ENCODE results near the gene BCL7C.

BCL7C gene

GRCh38 chr16:30921748-30922419 is 28.0 kb upstream of the BCL7C start:
- Histone ChIP-seq H3K9me3 (ENCODE audit: insufficient read depth, low read depth, low read length) (no peaks in the 10 kb centered on the region), H3K4me1 (ENCODE audit: insufficient read depth, low read length, poor library complexity, severe bottlenecking) (peaks cover 24% of the 10 kb centered on the region), H3K27me3 (ENCODE audit: insufficient read depth, low read length, poor library complexity, severe bottlenecking) (peaks cover 5% of the 10 kb centered on the region), H3F3A (ENCODE audit: low read depth) (no peaks in the 10 kb centered on the region), H3K9ac (ENCODE audit: low read depth, low read length, poor library complexity, severe bottlenecking) (peak overlapping the region; percentile 73), H2AFZ (ENCODE audit: low read length) (peak overlapping the region; percentile 81), H3K4me3 (ENCODE audit: low read length, poor library complexity, severe bottlenecking) (peak overlapping the region; percentile 82), H3K9me2 (replicated peaks; ENCODE audit: low read depth, low read length) (no peaks in the 10 kb centered on the region), H3K4me2 (ENCODE audit: low read depth, low read length, poor library complexity, severe bottlenecking) (peak overlapping the region; percentile 82), H3K79me2 (ENCODE audit: insufficient read depth, low read length) (peaks cover 35% of the 10 kb centered on the region), H4K20me1 (ENCODE audit: insufficient read depth, low read length, poor library complexity, severe bottlenecking) (peaks cover 14% of the 10 kb centered on the region), H3K36me3 (ENCODE audit: insufficient read depth, low read length) (no peaks in the 10 kb centered on the region)
- TF ChIP-seq, protein P1, sequence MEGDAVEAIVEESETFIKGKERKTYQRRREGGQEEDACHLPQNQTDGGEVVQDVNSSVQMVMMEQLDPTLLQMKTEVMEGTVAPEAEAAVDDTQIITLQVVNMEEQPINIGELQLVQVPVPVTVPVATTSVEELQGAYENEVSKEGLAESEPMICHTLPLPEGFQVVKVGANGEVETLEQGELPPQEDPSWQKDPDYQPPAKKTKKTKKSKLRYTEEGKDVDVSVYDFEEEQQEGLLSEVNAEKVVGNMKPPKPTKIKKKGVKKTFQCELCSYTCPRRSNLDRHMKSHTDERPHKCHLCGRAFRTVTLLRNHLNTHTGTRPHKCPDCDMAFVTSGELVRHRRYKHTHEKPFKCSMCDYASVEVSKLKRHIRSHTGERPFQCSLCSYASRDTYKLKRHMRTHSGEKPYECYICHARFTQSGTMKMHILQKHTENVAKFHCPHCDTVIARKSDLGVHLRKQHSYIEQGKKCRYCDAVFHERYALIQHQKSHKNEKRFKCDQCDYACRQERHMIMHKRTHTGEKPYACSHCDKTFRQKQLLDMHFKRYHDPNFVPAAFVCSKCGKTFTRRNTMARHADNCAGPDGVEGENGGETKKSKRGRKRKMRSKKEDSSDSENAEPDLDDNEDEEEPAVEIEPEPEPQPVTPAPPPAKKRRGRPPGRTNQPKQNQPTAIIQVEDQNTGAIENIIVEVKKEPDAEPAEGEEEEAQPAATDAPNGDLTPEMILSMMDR (conservative IDR thresholded peaks at IDR 0.05; ENCODE audit: low read length), result peak; percentile 92
- TF ChIP-seq EZH2phosphoT487 (IDR thresholded peaks at IDR 0.05; ENCODE audit: borderline replicate concordance), result no peak

GRCh38 chr16:30921459-30921747 is 27.5 kb upstream of the BCL7C start:
- no peak overlapping the region for H3K9ac ChIP-seq (ENCODE audit: low read depth, low read length, poor library complexity, severe bottlenecking)
- peaks cover 14% of the 10 kb centered on the region for H4K20me1 ChIP-seq (ENCODE audit: insufficient read depth, low read length, poor library complexity, severe bottlenecking)
- H3K79me2 ChIP-seq (ENCODE audit: insufficient read depth, low read length), result peaks cover 30% of the 10 kb centered on the region
- peak overlapping the region; percentile 82 for H3K4me2 ChIP-seq (ENCODE audit: low read depth, low read length, poor library complexity, severe bottlenecking)
- no peak for TF ChIP-seq EZH2phosphoT487 (IDR thresholded peaks at IDR 0.05; ENCODE audit: borderline replicate concordance)
- TF ChIP-seq, protein P1 (conservative IDR thresholded peaks at IDR 0.05; ENCODE audit: low read length), result no peak
- H3K4me3 ChIP-seq (ENCODE audit: low read length, poor library complexity, severe bottlenecking), result peak overlapping the region; percentile 82
- H3K27me3 ChIP-seq (ENCODE audit: insufficient read depth, low read length, poor library complexity, severe bottlenecking), result peaks cover 5% of the 10 kb centered on the region
- H3K9me2 ChIP-seq (replicated peaks; ENCODE audit: low read depth, low read length), result no peaks in the 10 kb centered on the region
- no peaks in the 10 kb centered on the region for H3K36me3 ChIP-seq (ENCODE audit: insufficient read depth, low read length)
- no peaks in the 10 kb centered on the region for H3F3A ChIP-seq (ENCODE audit: low read depth)
- H2AFZ ChIP-seq (ENCODE audit: low read length), result peak overlapping the region; percentile 40; the same call in 1 of the 2 replicates
- H3K4me1 ChIP-seq (ENCODE audit: insufficient read depth, low read length, poor library complexity, severe bottlenecking), result peaks cover 19% of the 10 kb centered on the region
- H3K9me3 ChIP-seq (ENCODE audit: insufficient read depth, low read depth, low read length), result no peaks in the 10 kb centered on the region

DNA sequence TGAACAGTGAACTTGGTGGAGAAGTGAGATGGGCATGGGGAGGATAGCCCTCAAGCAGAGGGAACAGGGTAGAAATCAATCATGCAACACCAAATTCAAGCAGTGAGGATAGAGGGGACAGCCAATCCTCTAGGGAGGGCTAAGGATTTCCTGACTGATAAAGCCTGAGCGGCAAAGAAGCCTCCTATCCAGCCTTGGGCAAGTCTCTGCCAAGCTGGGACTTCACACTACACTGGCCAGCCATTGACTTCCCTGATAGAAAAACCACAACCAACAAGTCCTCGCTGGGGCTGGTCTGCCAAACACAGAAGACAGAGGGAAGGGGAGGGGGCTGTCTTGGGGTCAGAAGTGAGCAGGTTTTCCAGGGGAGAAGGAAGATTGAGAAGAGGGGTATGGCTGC is 27.0 kb upstream of the BCL7C start:
- no peak overlapping the region for H3K9ac ChIP-seq (ENCODE audit: low read depth, low read length, poor library complexity, severe bottlenecking)
- H3K4me1 ChIP-seq (ENCODE audit: insufficient read depth, low read length, poor library complexity, severe bottlenecking), result peaks cover 14% of the 10 kb centered on the region
- H3K4me2 ChIP-seq (ENCODE audit: low read depth, low read length, poor library complexity, severe bottlenecking), result no peak overlapping the region
- no peaks in the 10 kb centered on the region for H3K9me3 ChIP-seq (ENCODE audit: insufficient read depth, low read depth, low read length)
- no peaks in the 10 kb centered on the region for H3K9me2 ChIP-seq (replicated peaks; ENCODE audit: low read depth, low read length)
- no peaks in the 10 kb centered on the region for H3K36me3 ChIP-seq (ENCODE audit: insufficient read depth, low read length)
- no peak overlapping the region for H3K4me3 ChIP-seq (ENCODE audit: low read length, poor library complexity, severe bottlenecking)
- peaks cover 5% of the 10 kb centered on the region for H3K27me3 ChIP-seq (ENCODE audit: insufficient read depth, low read length, poor library complexity, severe bottlenecking)
- peaks cover 25% of the 10 kb centered on the region for H3K79me2 ChIP-seq (ENCODE audit: insufficient read depth, low read length)
- peaks cover 14% of the 10 kb centered on the region for H4K20me1 ChIP-seq (ENCODE audit: insufficient read depth, low read length, poor library complexity, severe bottlenecking)
- no peaks in the 10 kb centered on the region for H3F3A ChIP-seq (ENCODE audit: low read depth)
- TF ChIP-seq, protein P1 (conservative IDR thresholded peaks at IDR 0.05; ENCODE audit: low read length), result no peak
- TF ChIP-seq EZH2phosphoT487 (IDR thresholded peaks at IDR 0.05; ENCODE audit: borderline replicate concordance), result no peak
- H2AFZ ChIP-seq (ENCODE audit: low read length), result no peak overlapping the region

Data from Loucy (cell line).